Astrocyte (in vitro differentiated cells and primary cell): ENCODE results near the gene MRTFA. TPM values are rescaled to one million over a fixed set of nuclear protein-coding genes. Genes with fewer than 3 reads are reported as not detected.

Source experiments
- DNase-seq: peaks from one replicate; pipeline ENCODE4 v3.0.0-alpha.2; 2010; ENCODE audit warnings: low read depth
- FAIRE-seq: peaks from 2 replicates; lab custom pipeline; 2011; peaks lifted over from hg19 to GRCh38; lab: Jason Lieb, UNC
- H2AFZ ChIP-seq: 2 replicates; pipeline ENCODE4 v1.6.0; 2012; ENCODE audit warnings: low read depth, low read length, inconsistent platforms
- H3K27ac ChIP-seq: 2 replicates; pipeline ENCODE4 v1.5.1; 2011; ENCODE audit warnings: low read depth, low read length, inconsistent platforms
- H3K27me3 ChIP-seq: 2 replicates; pipeline ENCODE4 v1.6.0; 2011; ENCODE audit warnings: low read length, inconsistent platforms; ENCODE audit not compliant: insufficient read depth
- H3K36me3 ChIP-seq: 2 replicates; pipeline ENCODE4 v1.5.1; 2011; ENCODE audit warnings: low read length, inconsistent platforms; ENCODE audit not compliant: insufficient read depth
- H3K4me1 ChIP-seq: 2 replicates; pipeline ENCODE4 v1.5.1; 2011; ENCODE audit warnings: low read length, inconsistent platforms; ENCODE audit not compliant: insufficient read depth
- H3K4me2 ChIP-seq: 2 replicates; pipeline ENCODE4 v1.6.0; 2012; ENCODE audit warnings: low read length, inconsistent platforms
- H3K4me3 ChIP-seq: 2 replicates; pipeline ENCODE4 v1.5.1; 2011; ENCODE audit warnings: low read depth, mild to moderate bottlenecking, low read length, inconsistent platforms; ENCODE audit not compliant: insufficient read depth
- H3K79me2 ChIP-seq: 2 replicates; pipeline ENCODE4 v1.6.0; 2012; ENCODE audit warnings: mild to moderate bottlenecking, low read length, inconsistent platforms; ENCODE audit not compliant: insufficient read depth
- H3K9ac ChIP-seq: 2 replicates; pipeline ENCODE4 v1.6.0; 2012; ENCODE audit warnings: mild to moderate bottlenecking, low read length, inconsistent platforms
- H3K9me3 ChIP-seq: 2 replicates; pipeline ENCODE4 v1.5.1; 2012; ENCODE audit warnings: low read depth, mild to moderate bottlenecking, low read length, inconsistent platforms; ENCODE audit not compliant: insufficient read depth
- H4K20me1 ChIP-seq: 2 replicates; pipeline ENCODE4 v1.6.0; 2012; ENCODE audit warnings: low read length, inconsistent platforms; ENCODE audit not compliant: insufficient read depth
- H3K27ac Mint-ChIP-seq: one replicate; pipeline ENCODE4 v1.8.0; 2021; ENCODE audit warnings: mild to moderate bottlenecking, mixed read lengths; ENCODE audit not compliant: unreplicated experiment
- H3K27me3 Mint-ChIP-seq: one replicate; pipeline ENCODE4 v1.8.0; 2021; ENCODE audit warnings: low read depth, mixed read lengths; ENCODE audit not compliant: unreplicated experiment
- H3K36me3 Mint-ChIP-seq: one replicate; pipeline ENCODE4 v1.8.0; 2021; ENCODE audit warnings: low read depth, mixed read lengths; ENCODE audit not compliant: unreplicated experiment
- H3K4me1 Mint-ChIP-seq: one replicate; pipeline ENCODE4 v1.8.0; 2021; ENCODE audit warnings: low read depth, mixed read lengths; ENCODE audit not compliant: unreplicated experiment
- H3K4me3 Mint-ChIP-seq: one replicate; pipeline ENCODE4 v1.8.0; 2021; ENCODE audit warnings: mild to moderate bottlenecking, moderate library complexity, mixed read lengths; ENCODE audit not compliant: unreplicated experiment
- H3K9me3 Mint-ChIP-seq: one replicate; pipeline ENCODE4 v1.8.0; 2021; ENCODE audit warnings: mild to moderate bottlenecking, mixed read lengths; ENCODE audit not compliant: unreplicated experiment
- CTCF ChIP-seq: IDR thresholded peaks from 2 replicates; pipeline ENCODE4 v1.5.1; 2011; ENCODE audit warnings: low read depth, mild to moderate bottlenecking, inconsistent platforms, low read length, moderate library complexity; ENCODE audit not compliant: insufficient read depth
- EZH2 ChIP-seq: IDR thresholded peaks from 2 replicates; pipeline ENCODE4 v1.6.1; 2012; ENCODE audit warnings: mild to moderate bottlenecking, low read length, inconsistent platforms; ENCODE audit not compliant: insufficient read depth
- total RNA-seq: library from RNA; stranded (reverse); gene quantifications from 2 replicates; pipeline ENCODE4 v1.2.1, GENCODE V29; 2021

MRTFA gene
- total RNA-seq, 1 donor from 2014 or later = 74.3 TPM

GRCh38 chr22:40417881-40418280 lies 218.6 kb downstream of the MRTFA start:
- FAIRE-seq (no peak), DNase-seq (no peak)
- H3K4me3 Mint-ChIP-seq = no peak overlapping the region
- Histone ChIP-seq H3K27ac (no peak overlapping the region), H3K4me2 (no peak overlapping the region), H3K36me3 (peaks cover 19% of the 10 kb centered on the region), H3K27me3 (no peaks in the 10 kb centered on the region), H3K9ac (no peak overlapping the region), H3K4me1 (peaks cover 4% of the 10 kb centered on the region), H3K4me3 (no peak overlapping the region), H4K20me1 (peaks cover 78% of the 10 kb centered on the region), H2AFZ (no peak overlapping the region), H3K79me2 (peaks cover 6% of the 10 kb centered on the region), H3K9me3 (no peaks in the 10 kb centered on the region)
- H3K9me3 Mint-ChIP-seq = no peaks in the 10 kb centered on the region
- peaks cover 7% of the 10 kb centered on the region for H3K4me1 Mint-ChIP-seq
- no peak for TF ChIP-seq CTCF
- TF ChIP-seq EZH2 = no peak
- no peaks in the 10 kb centered on the region for H3K27me3 Mint-ChIP-seq
- peaks cover 14% of the 10 kb centered on the region for H3K36me3 Mint-ChIP-seq
- no peak overlapping the region for H3K27ac Mint-ChIP-seq

- no peak overlapping the region for H3K27ac Mint-ChIP-seq
- H3K27me3 Mint-ChIP-seq = no peaks in the 10 kb centered on the region
- Histone ChIP-seq H3K9ac (no peak overlapping the region), H2AFZ (no peak overlapping the region), H3K4me1 (peaks cover 4% of the 10 kb centered on the region), H3K36me3 (peaks cover 17% of the 10 kb centered on the region), H3K27me3 (no peaks in the 10 kb centered on the region), H3K9me3 (no peaks in the 10 kb centered on the region), H3K4me2 (no peak overlapping the region), H4K20me1 (peaks cover 78% of the 10 kb centered on the region), H3K79me2 (peaks cover 4% of the 10 kb centered on the region), H3K27ac (no peak overlapping the region), H3K4me3 (no peak overlapping the region)
- no peak overlapping the region for H3K4me3 Mint-ChIP-seq
- no peak for TF ChIP-seq EZH2
- TF ChIP-seq CTCF = no peak
- peaks cover 2% of the 10 kb centered on the region for H3K4me1 Mint-ChIP-seq
- H3K36me3 Mint-ChIP-seq = peaks cover 8% of the 10 kb centered on the region
- FAIRE-seq (no peak), DNase-seq (no peak)
- H3K9me3 Mint-ChIP-seq = no peaks in the 10 kb centered on the region
Observed at GRCh38 chr22:40417041-40417440, 219.5 kb downstream of the MRTFA start.

- Histone ChIP-seq H3K27ac (no peak overlapping the region), H3K36me3 (peaks cover 17% of the 10 kb centered on the region), H3K4me2 (no peak overlapping the region), H3K79me2 (peaks cover 4% of the 10 kb centered on the region), H3K9ac (no peak overlapping the region), H3K27me3 (no peaks in the 10 kb centered on the region), H3K9me3 (no peaks in the 10 kb centered on the region), H3K4me1 (peaks cover 4% of the 10 kb centered on the region), H4K20me1 (peaks cover 78% of the 10 kb centered on the region), H2AFZ (no peak overlapping the region), H3K4me3 (no peak overlapping the region)
- peaks cover 2% of the 10 kb centered on the region for H3K4me1 Mint-ChIP-seq
- H3K27me3 Mint-ChIP-seq = no peaks in the 10 kb centered on the region
- TF ChIP-seq CTCF = no peak
- TF ChIP-seq EZH2 = no peak
- H3K27ac Mint-ChIP-seq = no peak overlapping the region
- FAIRE-seq (no peak), DNase-seq (no peak)
- no peak overlapping the region for H3K4me3 Mint-ChIP-seq
- peaks cover 7% of the 10 kb centered on the region for H3K36me3 Mint-ChIP-seq
- no peaks in the 10 kb centered on the region for H3K9me3 Mint-ChIP-seq
Observed at GRCh38 chr22:40416636-40417035, 219.9 kb downstream of the MRTFA start.
